MCF 10A (cell line): ENCODE data around the gene FRAS1. TPM values are rescaled to one million over a fixed set of nuclear protein-coding genes. Genes with fewer than 3 reads are reported as not detected.
A peak's percentile ranks its signal among the peaks of the same experiment; 100 is the strongest.
"Not testable (repeated sequence)": the region's sequence is repeated elsewhere in the genome, so short reads cannot be mapped to it uniquely, and the experiment has no call there.

ENCODE experiments used
- Bru-seq: library from RNA; stranded (reverse); fragments of 400-500 nt; gene quantifications from one replicate; lab custom pipeline; 2021; lab: Mats Ljungman, UMichigan
- BruChase-seq, 2 experiments: library from RNA; stranded (reverse); fragments of 400-500 nt; gene quantifications; one replicate each; lab custom pipeline; 2021; lab: Mats Ljungman, UMichigan
- BruUV-seq: library from RNA; stranded (reverse); fragments of 400-500 nt; replicated peaks from 2 replicates; lab custom pipeline; 2021; lab: Mats Ljungman, UMichigan
- CTCF ChIA-PET: fragments of 300-600 bp; sonication (Branson Sonifier 250); formaldehyde crosslinking; extraction: SDS; loops from one replicate; lab custom pipeline; 2021; ENCODE audit warnings: antibody characterized with exemption, inconsistent platforms; lab: Yijun Ruan, JAX
- POLR2A ChIA-PET: fragments of 300-600, 350-650 bp; sonication (Branson Sonifier 250); formaldehyde crosslinking; extraction: SDS; loops from one replicate; lab custom pipeline; 2020; ENCODE audit warnings: antibody characterized with exemption, inconsistent platforms; lab: Yijun Ruan, JAX
- DNase-seq: peaks from one replicate; pipeline ENCODE4 v3.0.0-alpha.2; 2018; ENCODE audit not compliant: unreplicated experiment
- H3K27ac Mint-ChIP-seq: one replicate; pipeline ENCODE4 v1.8.0; 2022; ENCODE audit warnings: mild to moderate bottlenecking, low read depth, mixed read lengths; ENCODE audit not compliant: unreplicated experiment
- H3K27me3 Mint-ChIP-seq: one replicate; pipeline ENCODE4 v1.8.0; 2022; ENCODE audit warnings: mixed read lengths; ENCODE audit not compliant: insufficient read depth, unreplicated experiment
- H3K36me3 Mint-ChIP-seq: one replicate; pipeline ENCODE4 v1.8.0; 2022; ENCODE audit warnings: mild to moderate bottlenecking, moderate library complexity, mixed read lengths; ENCODE audit not compliant: insufficient read depth, unreplicated experiment
- H3K4me1 Mint-ChIP-seq: one replicate; pipeline ENCODE4 v1.8.0; 2022; ENCODE audit warnings: mixed read lengths; ENCODE audit not compliant: insufficient read depth, unreplicated experiment
- H3K4me3 Mint-ChIP-seq: one replicate; pipeline ENCODE4 v1.8.0; 2022; ENCODE audit warnings: mild to moderate bottlenecking, moderate library complexity, mixed read lengths; ENCODE audit not compliant: unreplicated experiment
- H3K9me3 Mint-ChIP-seq: one replicate; pipeline ENCODE4 v1.8.0; 2022; ENCODE audit warnings: mixed read lengths; ENCODE audit not compliant: unreplicated experiment
- intact Hi-C: fragments of 100-400 bp; cut with micrococcal nuclease; formaldehyde crosslinking; loops from 2 replicates; pipeline ENCODE4 v1.14.1; 2022
- long read RNA-seq: library from polyadenylated mRNA; stranded (forward); transcript quantifications from one replicate; pipeline ENCODE4 v2.0.0, GENCODE V29; 2022
- total RNA-seq: library from RNA; stranded (reverse); gene quantifications from 2 replicates; pipeline ENCODE4 v1.2.3, GENCODE V29; 2022
- TF ChIP-seq, protein P1 (sequence below): fragments of 200-600 bp; IDR thresholded peaks from one replicate; pipeline ENCODE4 v1.8.0; 2022; ENCODE audit warnings: antibody characterized with exemption, mild to moderate bottlenecking; ENCODE audit not compliant: unreplicated experiment

FRAS1 gene, protein sequence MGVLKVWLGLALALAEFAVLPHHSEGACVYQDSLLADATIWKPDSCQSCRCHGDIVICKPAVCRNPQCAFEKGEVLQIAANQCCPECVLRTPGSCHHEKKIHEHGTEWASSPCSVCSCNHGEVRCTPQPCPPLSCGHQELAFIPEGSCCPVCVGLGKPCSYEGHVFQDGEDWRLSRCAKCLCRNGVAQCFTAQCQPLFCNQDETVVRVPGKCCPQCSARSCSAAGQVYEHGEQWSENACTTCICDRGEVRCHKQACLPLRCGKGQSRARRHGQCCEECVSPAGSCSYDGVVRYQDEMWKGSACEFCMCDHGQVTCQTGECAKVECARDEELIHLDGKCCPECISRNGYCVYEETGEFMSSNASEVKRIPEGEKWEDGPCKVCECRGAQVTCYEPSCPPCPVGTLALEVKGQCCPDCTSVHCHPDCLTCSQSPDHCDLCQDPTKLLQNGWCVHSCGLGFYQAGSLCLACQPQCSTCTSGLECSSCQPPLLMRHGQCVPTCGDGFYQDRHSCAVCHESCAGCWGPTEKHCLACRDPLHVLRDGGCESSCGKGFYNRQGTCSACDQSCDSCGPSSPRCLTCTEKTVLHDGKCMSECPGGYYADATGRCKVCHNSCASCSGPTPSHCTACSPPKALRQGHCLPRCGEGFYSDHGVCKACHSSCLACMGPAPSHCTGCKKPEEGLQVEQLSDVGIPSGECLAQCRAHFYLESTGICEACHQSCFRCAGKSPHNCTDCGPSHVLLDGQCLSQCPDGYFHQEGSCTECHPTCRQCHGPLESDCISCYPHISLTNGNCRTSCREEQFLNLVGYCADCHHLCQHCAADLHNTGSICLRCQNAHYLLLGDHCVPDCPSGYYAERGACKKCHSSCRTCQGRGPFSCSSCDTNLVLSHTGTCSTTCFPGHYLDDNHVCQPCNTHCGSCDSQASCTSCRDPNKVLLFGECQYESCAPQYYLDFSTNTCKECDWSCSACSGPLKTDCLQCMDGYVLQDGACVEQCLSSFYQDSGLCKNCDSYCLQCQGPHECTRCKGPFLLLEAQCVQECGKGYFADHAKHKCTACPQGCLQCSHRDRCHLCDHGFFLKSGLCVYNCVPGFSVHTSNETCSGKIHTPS (N-terminal part only)
- total RNA-seq = 2.0 and 2.1 TPM in 2 replicates
- Bru-seq, nascent RNA = percentile 33 among the genes with signal in this experiment
- percentile 25 among the genes with signal in this experiment for BruChase-seq, experiment 1, labeled RNA remaining after a 6-hour chase
- percentile 32 among the genes with signal in this experiment for BruChase-seq, experiment 2, labeled RNA remaining after a 2-hour chase
- long read RNA-seq, partial matches to known transcripts = 0 of 2 reads
- long read RNA-seq, other reads (novel, unspliced or antisense) = 2 of 2 reads

DNA sequence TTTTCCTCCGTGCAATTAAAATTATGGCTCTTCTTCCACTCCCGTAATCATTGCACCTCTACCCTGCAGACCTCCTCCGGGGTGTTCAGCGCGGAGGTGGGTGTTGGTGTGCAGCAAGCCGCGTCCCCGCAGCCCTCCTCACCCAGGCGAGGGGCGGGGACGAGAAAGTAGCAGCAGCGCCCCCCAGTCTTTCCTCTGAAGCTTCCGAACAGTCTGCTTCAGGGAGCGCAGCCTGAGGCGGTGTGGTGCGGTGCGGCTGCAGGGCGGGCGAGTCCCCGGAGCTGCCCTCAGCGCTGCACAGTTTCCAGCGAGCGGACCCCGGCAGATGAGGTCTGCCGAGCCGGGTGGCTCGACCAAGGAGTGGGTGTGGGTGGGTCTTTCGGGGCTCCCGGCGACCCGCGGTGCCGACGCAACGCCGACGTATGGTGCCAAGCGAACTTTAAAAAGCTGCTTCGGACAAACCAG, at the start of gene FRAS1:
Gene FRAS1 (plus strand): TSS at position 189 of the 465 bp plus-strand sequence. CDS start 687 bp downstream, outside the sequence.
- no peaks in the 10 kb centered on the region for H3K36me3 Mint-ChIP-seq
- DNase-seq = no peak
- peaks cover 11% of the 10 kb centered on the region for H3K4me1 Mint-ChIP-seq
- BruUV-seq = no TSS peak
- no peaks in the 10 kb centered on the region for H3K9me3 Mint-ChIP-seq
- ChIA-PET CTCF (interaction anchor here (0.5 to 1.7 kb wide), 10 partner anchors 12 to 539 kb away, joined by 3 to 8 read pairs (median 3); no protein-coding TSS in a partner anchor), POLR2A (interaction anchor here (0.5 to 2.0 kb wide), 8 partner anchors 9 to 457 kb away, joined by 3 to 7 read pairs (median 4); partner anchors contain the start of gene MRPL1)
- peak within 1 kb of the TSS; percentile 78 for H3K4me3 Mint-ChIP-seq
- intact Hi-C loops = loop anchor here (5.0 to 10.0 kb wide), 2 partner anchors 240 to 818 kb away; partner anchors contain the start of gene CNOT6L
- no peaks in the 10 kb centered on the region for H3K27me3 Mint-ChIP-seq
- TF ChIP-seq, protein P1, sequence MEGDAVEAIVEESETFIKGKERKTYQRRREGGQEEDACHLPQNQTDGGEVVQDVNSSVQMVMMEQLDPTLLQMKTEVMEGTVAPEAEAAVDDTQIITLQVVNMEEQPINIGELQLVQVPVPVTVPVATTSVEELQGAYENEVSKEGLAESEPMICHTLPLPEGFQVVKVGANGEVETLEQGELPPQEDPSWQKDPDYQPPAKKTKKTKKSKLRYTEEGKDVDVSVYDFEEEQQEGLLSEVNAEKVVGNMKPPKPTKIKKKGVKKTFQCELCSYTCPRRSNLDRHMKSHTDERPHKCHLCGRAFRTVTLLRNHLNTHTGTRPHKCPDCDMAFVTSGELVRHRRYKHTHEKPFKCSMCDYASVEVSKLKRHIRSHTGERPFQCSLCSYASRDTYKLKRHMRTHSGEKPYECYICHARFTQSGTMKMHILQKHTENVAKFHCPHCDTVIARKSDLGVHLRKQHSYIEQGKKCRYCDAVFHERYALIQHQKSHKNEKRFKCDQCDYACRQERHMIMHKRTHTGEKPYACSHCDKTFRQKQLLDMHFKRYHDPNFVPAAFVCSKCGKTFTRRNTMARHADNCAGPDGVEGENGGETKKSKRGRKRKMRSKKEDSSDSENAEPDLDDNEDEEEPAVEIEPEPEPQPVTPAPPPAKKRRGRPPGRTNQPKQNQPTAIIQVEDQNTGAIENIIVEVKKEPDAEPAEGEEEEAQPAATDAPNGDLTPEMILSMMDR = no peak
- H3K27ac Mint-ChIP-seq = peak within 1 kb of the TSS; percentile 59

DNA sequence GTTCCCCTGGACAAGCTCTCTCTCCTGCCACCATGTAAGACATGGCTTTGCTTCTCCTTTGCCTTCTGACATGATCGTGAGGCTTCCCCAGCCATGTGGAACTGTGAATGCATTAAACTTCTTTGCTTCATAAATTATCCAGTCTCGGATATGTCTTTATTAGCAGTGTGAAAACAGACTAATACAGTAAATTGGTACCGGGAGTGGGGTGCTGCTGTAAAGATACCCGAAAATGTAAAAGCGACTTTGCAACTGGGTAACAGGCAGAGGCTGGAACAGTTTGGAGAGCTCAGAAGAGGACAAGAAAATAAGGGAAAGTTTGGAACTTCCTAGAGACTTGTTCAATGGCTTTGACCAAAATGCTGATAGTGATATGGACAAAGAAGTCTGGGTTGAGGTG, 46.1 kb upstream of the FRAS1 start:
- H3K4me1 Mint-ChIP-seq, POLR2A ChIA-PET, H3K27me3 Mint-ChIP-seq, CTCF ChIA-PET, DNase-seq, H3K9me3 Mint-ChIP-seq, H3K27ac Mint-ChIP-seq, H3K4me3 Mint-ChIP-seq, intact Hi-C loops, BruUV-seq, H3K36me3 Mint-ChIP-seq: not testable (repeated sequence)

DNA sequence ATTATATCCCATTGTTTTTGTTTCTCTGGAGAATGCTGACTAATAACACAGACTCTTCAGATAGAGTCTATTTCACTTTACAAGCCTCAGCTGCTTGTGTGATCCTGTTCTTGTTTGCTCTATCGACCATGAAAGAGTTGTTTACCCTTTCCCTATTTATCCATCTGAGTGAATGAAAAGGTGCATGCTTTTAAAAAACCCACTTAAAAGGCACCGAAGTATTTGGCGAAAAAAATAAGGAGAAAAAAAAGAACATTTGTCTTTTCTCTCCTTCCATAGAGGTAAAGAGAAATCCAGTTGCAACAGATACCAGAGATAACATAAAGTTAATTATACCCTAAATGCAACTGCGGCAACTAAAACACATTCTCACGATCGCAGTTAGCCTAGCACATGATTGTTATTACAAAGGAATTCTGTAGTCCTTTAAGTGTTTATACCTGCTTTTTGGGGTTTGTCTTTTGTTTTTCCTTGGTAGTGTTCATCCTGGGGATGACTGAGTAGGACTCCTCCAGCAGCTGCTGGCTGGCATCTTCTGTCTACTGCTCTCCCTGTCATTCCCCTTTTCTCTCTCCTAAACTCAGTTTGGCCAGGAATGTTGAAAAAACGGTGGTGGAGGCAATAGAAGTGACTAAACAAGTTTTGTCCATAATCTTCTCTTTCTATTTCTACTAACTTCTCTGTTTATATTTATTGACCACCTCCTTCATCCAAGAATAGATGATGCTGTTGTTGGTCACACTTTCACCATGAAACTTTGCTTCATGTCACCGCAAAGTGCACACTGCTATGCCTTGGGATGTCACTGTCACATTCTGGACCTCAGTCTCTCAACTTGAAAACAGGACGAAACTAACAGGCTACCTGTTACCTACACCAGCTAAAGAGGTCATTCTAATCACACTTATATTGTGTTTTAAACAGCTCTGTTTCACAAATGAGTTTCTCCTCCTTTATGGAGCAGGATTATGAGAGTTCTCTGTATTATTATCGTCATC, 41.9 kb upstream of the FRAS1 start:
- POLR2A ChIA-PET = interaction anchor here (0.8 kb wide), 1 partner anchor 44 kb away, joined by 3 read pairs; no protein-coding TSS in a partner anchor
- BruUV-seq = no TSS peak
- Mint-ChIP-seq H3K4me3 (no peak overlapping the region), H3K27me3 (no peaks in the 10 kb centered on the region), H3K9me3 (peaks cover 8% of the 10 kb centered on the region), H3K27ac (no peak overlapping the region), H3K36me3 (no peaks in the 10 kb centered on the region), H3K4me1 (no peaks in the 10 kb centered on the region)
- TF ChIP-seq, protein P1 = no peak
- CTCF ChIA-PET = interaction anchor here (0.6 kb wide), 1 partner anchor 844 kb away, joined by 6 read pairs; no protein-coding TSS in a partner anchor
- intact Hi-C loops = no loop called here
- no peak for DNase-seq
